GM12878 (cell line): ENCODE results near the gene SLC28A1. TPM values are rescaled to one million over a fixed set of nuclear protein-coding genes. Genes with fewer than 3 reads are reported as not detected.

Experiments
- ATAC-seq: fragments of 200-7000 bp; cut with Tn5 transposase; 3 replicates; pipeline ENCODE4 v1.9.1; 2020; ENCODE audit warnings: mild to moderate bottlenecking, moderate library complexity
- BruUV-seq: library from RNA; stranded (reverse); fragments of 400-500 nt; replicated peaks from 2 replicates; lab custom pipeline; 2021; lab: Mats Ljungman, UMichigan
- CTCF ChIA-PET: fragments of 300-600 bp; sonication (Branson Sonifier 250); formaldehyde crosslinking; extraction: SDS; loops from one replicate; lab custom pipeline; 2021; ENCODE audit warnings: inconsistent platforms; lab: Yijun Ruan, JAX
- POLR2A ChIA-PET: fragments of 350-600 bp; formaldehyde crosslinking; extraction: SDS; loops from one replicate; lab custom pipeline; 2021; ENCODE audit warnings: inconsistent platforms; lab: Charles Lee
- RAD21 ChIA-PET: fragments of 300-600 bp; sonication (Branson Sonifier 250); formaldehyde crosslinking; loops from one replicate; lab custom pipeline; 2023; ENCODE audit warnings: antibody characterized with exemption; ENCODE audit not compliant: unreplicated experiment; lab: Charles Lee
- SMC1A ChIA-PET: fragments of 300-600 bp; sonication (Branson Sonifier 250); formaldehyde crosslinking; loops from one replicate; lab custom pipeline; 2023; ENCODE audit not compliant: unreplicated experiment, uncharacterized antibody; lab: Charles Lee
- DNase-seq: peaks from one replicate; pipeline ENCODE4 v3.0.0-alpha.2; 2011; ENCODE audit warnings: low read depth, low spot score
- FAIRE-seq: peaks from 3 replicates; lab custom pipeline; 2011; peaks lifted over from hg19 to GRCh38; lab: Jason Lieb, UNC
- H2AFZ ChIP-seq: 2 replicates; pipeline ENCODE4 v1.6.0; 2011; ENCODE audit warnings: low read depth, low read length, control low read depth; ENCODE audit not compliant: control insufficient read depth
- H3K27ac ChIP-seq: 2 replicates; pipeline ENCODE4 v1.5.1; 2011; ENCODE audit warnings: control low read depth; ENCODE audit not compliant: control insufficient read depth, insufficient read depth
- H3K27me3 ChIP-seq, 2 experiments: replicated peaks in 1 of 2; 2 replicates each; pipeline versions ENCODE4 v1.6.0 to v1.6.1; 2011; ENCODE audit warnings: low read length in 1 of 2; ENCODE audit not compliant: control insufficient read depth in 2 of 2, insufficient read depth in 2 of 2
- H3K36me3 ChIP-seq, 2 experiments: 2 replicates each; pipeline ENCODE4 v1.5.1; 2011; ENCODE audit warnings: low read length in 1 of 2; ENCODE audit not compliant: control insufficient read depth in 2 of 2, insufficient read depth in 2 of 2
- H3K4me1 ChIP-seq: 2 replicates; pipeline ENCODE4 v1.6.1; 2011; ENCODE audit warnings: mild to moderate bottlenecking, low read length, moderate library complexity, mixed read lengths; ENCODE audit not compliant: control insufficient read depth, insufficient read depth
- H3K4me2 ChIP-seq: 2 replicates; pipeline ENCODE4 v1.6.0; 2011; ENCODE audit warnings: control low read depth; ENCODE audit not compliant: control insufficient read depth, insufficient read depth
- H3K4me3 ChIP-seq: fragments of 200-600 bp; sonication (generic); 2 replicates; pipeline ENCODE4 v1.5.1; 2016
- H3K79me2 ChIP-seq: 2 replicates; pipeline ENCODE4 v1.6.0; 2011; ENCODE audit warnings: low read length; ENCODE audit not compliant: control insufficient read depth, insufficient read depth
- H3K9ac ChIP-seq: 2 replicates; pipeline ENCODE4 v1.8.0; 2011; ENCODE audit warnings: low read length, control low read depth, mixed read lengths; ENCODE audit not compliant: control insufficient read depth, insufficient read depth
- H3K9me3 ChIP-seq: replicated peaks from 3 replicates; pipeline ENCODE4 v1.5.1; 2011; ENCODE audit warnings: mild to moderate bottlenecking, low read length; ENCODE audit not compliant: control insufficient read depth, insufficient read depth
- H4K20me1 ChIP-seq: 2 replicates; pipeline ENCODE4 v1.6.0; 2011; ENCODE audit not compliant: control insufficient read depth, insufficient read depth
- BCLAF1 ChIP-seq: fragments of 450-650 bp; IDR thresholded peaks from 2 replicates; pipeline ENCODE4 v1.6.1; 2017; ENCODE audit warnings: antibody characterized with exemption, mild to moderate bottlenecking, moderate library complexity
- BHLHE40 ChIP-seq, 2 experiments: fragments of 450-650 bp in 1 of 2; IDR thresholded peaks; 2 replicates each; pipeline ENCODE4 v1.6.1; 2011 to 2017; ENCODE audit warnings: low read depth in 2 of 2, borderline replicate concordance in 1 of 2, improper control_type of control experiment in 1 of 2, low read length in 1 of 2, mild to moderate bottlenecking in 1 of 2
- CREB1 ChIP-seq: IDR thresholded peaks from 2 replicates; pipeline ENCODE4 v1.6.1; 2012; ENCODE audit warnings: low read depth, mild to moderate bottlenecking, inconsistent platforms
- CTCF ChIP-seq, 3 experiments: IDR thresholded peaks in 2 of 3; conservative IDR thresholded peaks in 1 of 3; 2 replicates each; pipeline ENCODE4 v1.5.1; 2011; ENCODE audit warnings: low read depth in 3 of 3, low read length in 3 of 3, mild to moderate bottlenecking in 3 of 3, control low read depth in 2 of 3, moderate library complexity in 2 of 3, inconsistent platforms in 1 of 3, mixed read lengths in 1 of 3; ENCODE audit not compliant: control insufficient read depth in 2 of 3, insufficient read depth in 1 of 3; ENCODE audit errors: extremely low read depth in 1 of 3
- GATAD2B ChIP-seq: fragments of 450-650 bp; conservative IDR thresholded peaks from 2 replicates; pipeline ENCODE4 v1.6.1; 2017; ENCODE audit warnings: low read depth, mild to moderate bottlenecking, moderate library complexity
- HDAC2 ChIP-seq: fragments of 200-600 bp; sonication (generic); IDR thresholded peaks from 2 replicates; pipeline ENCODE4 v1.6.1; 2017
- JUNB ChIP-seq: IDR thresholded peaks from 2 replicates; pipeline ENCODE4 v1.6.1; 2016; ENCODE audit warnings: antibody characterized with exemption, mild to moderate bottlenecking
- MYC ChIP-seq: IDR thresholded peaks from 2 replicates; pipeline ENCODE4 v1.6.1; 2011; ENCODE audit warnings: mild to moderate bottlenecking, low read length, moderate library complexity, inconsistent platforms; ENCODE audit not compliant: insufficient read depth, insufficient replicate concordance, insufficient read length, severe bottlenecking
- RCOR1 ChIP-seq: conservative IDR thresholded peaks from 2 replicates; pipeline ENCODE4 v1.6.1; 2012; ENCODE audit warnings: low read depth, low read length, improper control_type of control experiment
- RELA ChIP-seq: fragments of 450-650 bp; IDR thresholded peaks from 2 replicates; pipeline ENCODE4 v1.8.0; 2014; ENCODE audit warnings: borderline replicate concordance; ENCODE audit not compliant: partially characterized antibody
- SPI1 ChIP-seq: IDR thresholded peaks from 2 replicates; pipeline ENCODE4 v1.6.1; 2011; ENCODE audit warnings: low read depth, mild to moderate bottlenecking, low read length, moderate library complexity, borderline replicate concordance; ENCODE audit not compliant: insufficient read depth
- TAF1 ChIP-seq: IDR thresholded peaks from 2 replicates; pipeline ENCODE4 v1.6.1; 2011; ENCODE audit warnings: mild to moderate bottlenecking, low read depth, low read length, borderline replicate concordance
- YBX1 ChIP-seq: fragments of 450-650 bp; IDR thresholded peaks from 2 replicates; pipeline ENCODE4 v1.6.1; 2016; ENCODE audit warnings: antibody characterized with exemption
- ZNF274 ChIP-seq: IDR thresholded peaks from one replicate; pipeline ENCODE4 v1.8.0; 2011; ENCODE audit not compliant: insufficient read length, insufficient read depth
- ZNF384 ChIP-seq: IDR thresholded peaks from 2 replicates; pipeline ENCODE4 v1.6.1; 2012; ENCODE audit warnings: low read depth, mild to moderate bottlenecking, low read length, improper control_type of control experiment, borderline replicate concordance
- ZSCAN29 ChIP-seq: fragments of 450-650 bp; IDR thresholded peaks from 2 replicates; pipeline ENCODE4 v1.6.1; 2017; ENCODE audit warnings: mild to moderate bottlenecking, moderate library complexity
- WGBS: methylation state at CpG from one replicate; pipeline ENCODE4 v1.1.6; 2016; ENCODE audit warnings: low lambda C conversion rate; ENCODE audit not compliant: insufficient replicate concordance, insufficient coverage; ENCODE audit errors: missing lambda C conversion rate; 5-methylcytosine and 5-hydroxymethylcytosine counted together
- in situ Hi-C: fragments of 300-500 bp; cut with MboI; formaldehyde crosslinking; loops from 9 replicates; pipeline ENCODE4 v1.14.3; 2018; ENCODE audit warnings: mixed read lengths
- intact Hi-C: fragments of 100-400 bp; cut with micrococcal nuclease; formaldehyde crosslinking; loops from one replicate; pipeline ENCODE4 v1.14.2; 2022; ENCODE audit not compliant: unreplicated experiment
- polyA plus RNA-seq, 11 experiments: library from polyadenylated mRNA; depleted of rRNA in 4 of 11; unstranded in 6 of 11; stranded (reverse) in 5 of 11; fragments of >200 nt; fragmentation: Nextera tagmentation in 4 of 11; fragmentation: Illumina TruSeq in 1 of 11; extraction: Ambion mirVana in 4 of 11; extraction: Trizol in 1 of 11; gene quantifications; 1 replicate in 1 of 11; 2 replicates in 10 of 11; pipeline versions ENCODE4 v1.2.1 to v1.2.3, GENCODE V29; 2011 to 2016; ENCODE audit warnings: inconsistent platforms in 2 of 11, missing spikeins in 2 of 11, low read depth in 1 of 11
- total RNA-seq, 4 experiments: library from RNA; depleted of rRNA in 3 of 4; stranded (reverse); fragments of >200 nt in 3 of 4; fragmentation: Illumina TruSeq in 1 of 4; extraction: Trizol in 1 of 4; gene quantifications; 2 replicates each; pipeline versions ENCODE4 v1.2.1 to v1.2.3, GENCODE V29; 2013 to 2021

SLC28A1 gene
- total and polyA plus RNA-seq, 10 of the 15 experiments (the other 5 are each of a cell fraction or from before 2014, with no cell fraction given), result not detected

GRCh38 chr15:84909029-84909428 lies 24.6 kb downstream of the SLC28A1 start (continued):
- TF ChIP-seq MYC (no peak), TAF1 (no peak), SPI1 (no peak), ZNF274 (no peak), RCOR1 (no peak), RELA (no peak), CREB1 (no peak), BCLAF1 (no peak), ZNF384 (no peak), YBX1 (no peak)
- TF ChIP-seq, all 136 proteins: peak for 0

GRCh38 chr15:84909782-84910181 lies 25.3 kb downstream of the SLC28A1 start:
- RAD21 ChIA-PET, result no interaction called here
- ATAC-seq (no peak), FAIRE-seq (no peak)
- no peak for TF ChIP-seq CTCF (IDR thresholded peaks at IDR 0.05 in 2 of 3, conservative IDR thresholded peaks at IDR 0.05 in 1 of 3; ENCODE audit: control insufficient read depth in 2 of 3, extremely low read depth in 1 of 3, insufficient read depth in 1 of 3, low read depth in 3 of 3, low read length in 3 of 3)
- no peak for TF ChIP-seq HDAC2
- TF ChIP-seq RCOR1, result no peak
- TF ChIP-seq BHLHE40 (IDR thresholded peaks at IDR 0.05; ENCODE audit: borderline replicate concordance in 1 of 2, low read depth in 2 of 2, low read length in 1 of 2), result no peak
- TF ChIP-seq GATAD2B, result no peak
- TF ChIP-seq JUNB, result no peak
- TF ChIP-seq BCLAF1, result no peak
- TF ChIP-seq ZSCAN29, result no peak

More at GRCh38 chr15:84909782-84910181, 25.3 kb downstream of the SLC28A1 start:
- BruUV-seq, result no TSS peak
- no peak overlapping the region for H3K9ac ChIP-seq
- no peaks in the 10 kb centered on the region for H4K20me1 ChIP-seq
- H3K36me3 ChIP-seq, result no peaks in the 10 kb centered on the region
- H3K9me3 ChIP-seq, result no peaks in the 10 kb centered on the region; the same call in 2 of the 3 replicates
- no peak for DNase-seq
- in situ Hi-C loops (no loop called here), intact Hi-C loops (no loop called here)
- ChIA-PET POLR2A (interaction anchor here (0.5 kb wide), 1 partner anchor 192 kb away, joined by 5 read pairs; no protein-coding TSS in a partner anchor), SMC1A (no interaction called here), CTCF (interaction anchor here (1.5 kb wide), 1 partner anchor 10 kb away, joined by 3 read pairs; no protein-coding TSS in a partner anchor)
- no peak overlapping the region for H2AFZ ChIP-seq
- no peak overlapping the region for H3K4me2 ChIP-seq
- H3K27me3 ChIP-seq, result no peaks in the 10 kb centered on the region
- WGBS, result 34% methylated on average over 4 of the region's 4 CpGs
- no peak overlapping the region for H3K4me3 ChIP-seq
- no peak overlapping the region for H3K27ac ChIP-seq
- no peaks in the 10 kb centered on the region for H3K79me2 ChIP-seq
- H3K4me1 ChIP-seq, result peaks cover 6% of the 10 kb centered on the region
